Endothelial cell of umbilical vein (primary cell): ENCODE measurements around the gene MOB3B. TPM values are rescaled to one million over a fixed set of nuclear protein-coding genes. Genes with fewer than 3 reads are reported as not detected.

Experiments
- BruUV-seq: library from RNA; stranded (reverse); fragments of 400-500 nt; replicated peaks from 2 replicates; lab custom pipeline; 2021; lab: Mats Ljungman, UMichigan
- CTCF ChIA-PET: fragments of 300-600, 350-600 bp; sonication (Branson Sonifier 250); formaldehyde crosslinking; loops from one replicate; lab custom pipeline; 2021; ENCODE audit warnings: antibody characterized with exemption, inconsistent platforms; lab: Charles Lee
- POLR2A ChIA-PET: fragments of 300-600, 350-600 bp; sonication (Branson Sonifier 250); formaldehyde crosslinking; loops from one replicate; lab custom pipeline; 2021; ENCODE audit warnings: antibody characterized with exemption, inconsistent platforms; lab: Charles Lee
- DNase-seq: peaks from one replicate; pipeline ENCODE4 v3.0.0-alpha.2; 2011; ENCODE audit warnings: low read depth, low spot score
- FAIRE-seq: peaks from 2 replicates; lab custom pipeline; 2011; peaks lifted over from hg19 to GRCh38; lab: Jason Lieb, UNC
- H2AFZ ChIP-seq: 2 replicates; pipeline ENCODE4 v1.6.0; 2012; ENCODE audit warnings: low read depth, low read length, control low read depth, inconsistent platforms
- H3K27ac ChIP-seq: 2 replicates; pipeline ENCODE4 v1.5.1; 2011; ENCODE audit warnings: low read depth, mild to moderate bottlenecking, control low read depth, low read length, moderate library complexity; ENCODE audit not compliant: insufficient read depth
- H3K27me3 ChIP-seq, 2 experiments: 2 replicates each; pipeline versions ENCODE4 v1.6.0 to v1.6.1; 2011; ENCODE audit warnings: low read length in 2 of 2, mixed read lengths in 1 of 2; ENCODE audit not compliant: control insufficient read depth in 2 of 2, insufficient read depth in 2 of 2
- H3K36me3 ChIP-seq, 2 experiments: 2 replicates in 1 of 2; 3 replicates in 1 of 2; pipeline ENCODE4 v1.5.1; 2011; ENCODE audit warnings: low read length in 2 of 2, mild to moderate bottlenecking in 1 of 2, moderate library complexity in 1 of 2; ENCODE audit not compliant: control insufficient read depth in 2 of 2, insufficient read depth in 2 of 2; ENCODE audit errors: extremely low read depth in 1 of 2
- H3K4me1 ChIP-seq: 3 replicates; pipeline ENCODE4 v1.5.1; 2011; ENCODE audit warnings: mild to moderate bottlenecking, low read length; ENCODE audit not compliant: control insufficient read depth, insufficient read depth; ENCODE audit errors: extremely low read depth
- H3K4me2 ChIP-seq: 2 replicates; pipeline ENCODE4 v1.6.1; 2011; ENCODE audit warnings: low read length, control low read depth, mixed read lengths; ENCODE audit not compliant: insufficient read depth
- H3K4me3 ChIP-seq, 3 experiments: fragments of 200-600 bp in 1 of 3; sonication (generic), shearing (Covaris generic) in 1 of 3; replicated peaks in 1 of 3; 2 replicates each; pipeline ENCODE4 v1.5.1; 2011 to 2016; ENCODE audit warnings: control low read depth in 3 of 3, low read length in 3 of 3, mild to moderate bottlenecking in 2 of 3, inconsistent platforms in 1 of 3, low read depth in 1 of 3, moderate library complexity in 1 of 3; ENCODE audit not compliant: insufficient read depth in 1 of 3
- H3K79me2 ChIP-seq: 2 replicates; pipeline ENCODE4 v1.6.0; 2012; ENCODE audit warnings: low read length, inconsistent platforms; ENCODE audit not compliant: control insufficient read depth, insufficient read depth
- H3K9ac ChIP-seq: replicated peaks from 2 replicates; pipeline ENCODE3; 2011; ENCODE audit warnings: low read length, control low read depth; ENCODE audit not compliant: insufficient read depth; ENCODE audit errors: extremely low read depth
- H3K9me1 ChIP-seq: replicated peaks from 3 replicates; pipeline ENCODE4 v1.6.0; 2011; ENCODE audit warnings: mild to moderate bottlenecking, low read length; ENCODE audit not compliant: control insufficient read depth, insufficient read depth; ENCODE audit errors: extremely low read depth
- H3K9me3 ChIP-seq: replicated peaks from 2 replicates; pipeline ENCODE4 v1.5.1; 2012; ENCODE audit warnings: low read length, inconsistent platforms; ENCODE audit not compliant: control insufficient read depth, insufficient read depth
- H4K20me1 ChIP-seq: replicated peaks from 2 replicates; pipeline ENCODE3; 2011; ENCODE audit warnings: mild to moderate bottlenecking, low read length; ENCODE audit not compliant: control insufficient read depth, insufficient read depth; ENCODE audit errors: extremely low read depth
- CTCF ChIP-seq, 2 donors: IDR thresholded peaks; 1 replicate in 1 of 2; 2 replicates in 1 of 2; pipeline ENCODE4 v1.5.1; 2011; ENCODE audit warnings: low read length in 2 of 2, mild to moderate bottlenecking in 2 of 2, moderate library complexity in 2 of 2, control low read depth in 1 of 2, inconsistent platforms in 1 of 2, low read depth in 1 of 2; ENCODE audit not compliant: insufficient read depth in 1 of 2; ENCODE audit errors: extremely low read depth in 1 of 2
- EZH2 ChIP-seq: IDR thresholded peaks from 2 replicates; pipeline ENCODE4 v1.6.1; 2012; ENCODE audit warnings: borderline replicate concordance, low read depth, mild to moderate bottlenecking, moderate library complexity, low read length, inconsistent platforms; ENCODE audit not compliant: severe bottlenecking
- FOS ChIP-seq: IDR thresholded peaks from 2 replicates; pipeline ENCODE4 v1.6.1; 2011; ENCODE audit warnings: mild to moderate bottlenecking, low read length, moderate library complexity, borderline replicate concordance; ENCODE audit not compliant: insufficient read depth
- GATA2 ChIP-seq: IDR thresholded peaks from 2 replicates; pipeline ENCODE4 v1.7.0; 2011; ENCODE audit warnings: low read depth, mild to moderate bottlenecking, moderate library complexity, mixed read lengths, low read length; ENCODE audit not compliant: insufficient read length, insufficient read depth
- JUN ChIP-seq: IDR thresholded peaks from 2 replicates; pipeline ENCODE4 v1.6.1; 2011; ENCODE audit warnings: borderline replicate concordance, low read depth; ENCODE audit not compliant: insufficient read length, insufficient read depth
- MYC ChIP-seq: IDR thresholded peaks from one replicate; pipeline ENCODE4 v1.6.1; 2011; ENCODE audit warnings: mild to moderate bottlenecking, low read depth, low read length
- POLR2A ChIP-seq: IDR thresholded peaks from 2 replicates; pipeline ENCODE4 v1.6.1; 2012; ENCODE audit warnings: low read depth, mild to moderate bottlenecking, control low read depth, low read length
- POLR2AphosphoS5 ChIP-seq: IDR thresholded peaks from 2 replicates; pipeline ENCODE4 v1.6.1; 2012; ENCODE audit warnings: low read depth, mild to moderate bottlenecking, control low read depth, low read length, moderate library complexity; ENCODE audit not compliant: insufficient read depth
- dilution Hi-C: fragments of 300-500 bp; cut with MboI; formaldehyde crosslinking; loops from one replicate; pipeline ENCODE4 v1.15.0; 2019; ENCODE audit warnings: low sequenced_read_pairs; ENCODE audit not compliant: extremely low pct_ligation_motif_present
- intact Hi-C: fragments of 100-400 bp; cut with micrococcal nuclease; formaldehyde crosslinking; loops from one replicate; pipeline ENCODE4 v1.10.0; 2022
- polyA plus RNA-seq, 4 experiments: library from polyadenylated mRNA; depleted of rRNA in 3 of 4; stranded (reverse) in 3 of 4; unstranded in 1 of 4; fragments of >200 nt; gene quantifications; 2 replicates each; pipeline versions ENCODE4 v1.2.1 to v1.2.3, GENCODE V29; 2011 to 2012; ENCODE audit warnings: missing spikeins in 1 of 4
- total RNA-seq: library from RNA; stranded (reverse); gene quantifications from 2 replicates; pipeline ENCODE4 v1.2.3, GENCODE V29; 2021
- TF ChIP-seq, protein P1 (sequence below): IDR thresholded peaks from 2 replicates; pipeline ENCODE4 v1.6.1; 2011; ENCODE audit not compliant: insufficient read depth, insufficient read length

Gene MOB3B
- total and polyA plus RNA-seq, 2 donors (not counting 3 experiments of a cell fraction or from before 2014, with no cell fraction given): 0.03 TPM; not detected in 1

GRCh38 chr9:27338527-27338903 is 191.1 kb downstream of the MOB3B start:
- Histone ChIP-seq H3K27ac (no peak overlapping the region), H3K4me3 (no peak overlapping the region), H2AFZ (no peak overlapping the region), H3K9me1 (no peaks in the 10 kb centered on the region), H3K9me3 (no peaks in the 10 kb centered on the region), H3K27me3 (peaks cover 2 to 7% of the 10 kb centered on the region in 2 experiments), H4K20me1 (no peaks in the 10 kb centered on the region), H3K4me2 (no peak overlapping the region), H3K36me3 (no peaks in the 10 kb centered on the region), H3K79me2 (no peaks in the 10 kb centered on the region), H3K9ac (no peak overlapping the region), H3K4me1 (no peaks in the 10 kb centered on the region)
- BruUV-seq: no TSS peak
- no peak for DNase-seq
- intact Hi-C loops: loop anchor here (10.0 kb wide), 1 partner anchor 386 kb away; no protein-coding TSS in a partner anchor
- no peak for FAIRE-seq
- CTCF ChIA-PET: interaction anchor here (1.1 kb wide), 1 partner anchor 11 kb away, joined by 3 read pairs; no protein-coding TSS in a partner anchor
- POLR2A ChIA-PET: no interaction called here
- no peak for TF ChIP-seq GATA2
- no peak for TF ChIP-seq MYC
- no peak for TF ChIP-seq POLR2A
- TF ChIP-seq FOS: no peak
- TF ChIP-seq EZH2: no peak
- TF ChIP-seq CTCF (IDR thresholded peaks at IDR 0.05; ENCODE audit: extremely low read depth in 1 of 2, insufficient read depth in 1 of 2, low read depth in 1 of 2, low read length in 2 of 2): no peak
- no peak for TF ChIP-seq JUN
- TF ChIP-seq, protein P1, sequence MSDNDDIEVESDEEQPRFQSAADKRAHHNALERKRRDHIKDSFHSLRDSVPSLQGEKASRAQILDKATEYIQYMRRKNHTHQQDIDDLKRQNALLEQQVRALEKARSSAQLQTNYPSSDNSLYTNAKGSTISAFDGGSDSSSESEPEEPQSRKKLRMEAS: no peak
- no peak for TF ChIP-seq POLR2AphosphoS5
- dilution Hi-C loops: loop anchor here (25.0 kb wide), 1 partner anchor 174 kb away; the partner anchor contains the start of gene IFNK
